ENCODE results near the gene DNASE1L2. TPM values are rescaled to one million over a fixed set of nuclear protein-coding genes. Genes with fewer than 3 reads are reported as not detected.
A peak's percentile ranks its signal among the peaks of the same experiment; 100 is the strongest.

Gene DNASE1L2
- total and polyA plus RNA-seq, 2 of the 8 experiments (the other 6 are each of a cell fraction or from before 2014, with no cell fraction given), result 0.35 to 0.97 TPM

GRCh38 chr16:2210386-2211365 lies 25.6 kb upstream of the DNASE1L2 start, which contains the start of gene BRICD5:
TSS of gene BRICD5 (minus strand) at chr16:2210863. CDS start at chr16:2210833, 30 bp downstream.
- no peak for DNase-seq (ENCODE audit: low read depth in 1 of 2, low spot score in 2 of 2)
- TF ChIP-seq PHF8 (conservative IDR thresholded peaks at IDR 0.05; ENCODE audit: low read depth, low read length) (no peak), BACH1 (IDR thresholded peaks at IDR 0.05; ENCODE audit: low read length) (no peak), ATF3 (IDR thresholded peaks at IDR 0.05; ENCODE audit: insufficient read depth, low read depth, low read length) (no peak), HDAC6 (IDR thresholded peaks at IDR 0.05; ENCODE audit: low read depth, low read length) (no peak), EZH2 (IDR thresholded peaks at IDR 0.05; ENCODE audit: low read depth, low read length, severe bottlenecking) (no peak), JUN (IDR thresholded peaks at IDR 0.05; ENCODE audit: low read depth, low read length) (no peak)
- TF ChIP-seq, protein P1, sequence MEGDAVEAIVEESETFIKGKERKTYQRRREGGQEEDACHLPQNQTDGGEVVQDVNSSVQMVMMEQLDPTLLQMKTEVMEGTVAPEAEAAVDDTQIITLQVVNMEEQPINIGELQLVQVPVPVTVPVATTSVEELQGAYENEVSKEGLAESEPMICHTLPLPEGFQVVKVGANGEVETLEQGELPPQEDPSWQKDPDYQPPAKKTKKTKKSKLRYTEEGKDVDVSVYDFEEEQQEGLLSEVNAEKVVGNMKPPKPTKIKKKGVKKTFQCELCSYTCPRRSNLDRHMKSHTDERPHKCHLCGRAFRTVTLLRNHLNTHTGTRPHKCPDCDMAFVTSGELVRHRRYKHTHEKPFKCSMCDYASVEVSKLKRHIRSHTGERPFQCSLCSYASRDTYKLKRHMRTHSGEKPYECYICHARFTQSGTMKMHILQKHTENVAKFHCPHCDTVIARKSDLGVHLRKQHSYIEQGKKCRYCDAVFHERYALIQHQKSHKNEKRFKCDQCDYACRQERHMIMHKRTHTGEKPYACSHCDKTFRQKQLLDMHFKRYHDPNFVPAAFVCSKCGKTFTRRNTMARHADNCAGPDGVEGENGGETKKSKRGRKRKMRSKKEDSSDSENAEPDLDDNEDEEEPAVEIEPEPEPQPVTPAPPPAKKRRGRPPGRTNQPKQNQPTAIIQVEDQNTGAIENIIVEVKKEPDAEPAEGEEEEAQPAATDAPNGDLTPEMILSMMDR (IDR thresholded peaks at IDR 0.05; ENCODE audit: control extremely low read depth in 1 of 3, insufficient read depth in 1 of 3, low read depth in 1 of 3, low read length in 3 of 3), result no peak

More at GRCh38 chr16:2210386-2211365, 25.6 kb upstream of the DNASE1L2 start, which contains the start of gene BRICD5:
- Histone ChIP-seq H3K23ac (ENCODE audit: insufficient read length) (no peak within 1 kb of the TSS), H3K79me1 (ENCODE audit: low read depth, low read length) (peaks cover 10% of the 10 kb centered on the region), H4K8ac (ENCODE audit: extremely low read depth, insufficient read depth, low read length) (peak within 1 kb of the TSS; percentile 79), H3K4ac (replicated peaks; ENCODE audit: insufficient read length, low read depth, low read length) (no peak within 1 kb of the TSS), H3K4me1 (replicated peaks in 1 of 4; ENCODE audit: control insufficient read depth in 3 of 4, insufficient read depth in 4 of 4, low read length in 3 of 4) (peaks cover 0 to 24% (median 9%) of the 10 kb centered on the region in 4 experiments; a peak in 6 of 7 replicates), H2AK5ac (ENCODE audit: low read depth, low read length) (no peak within 1 kb of the TSS), H3K27me3 (replicated peaks in 1 of 4; ENCODE audit: control insufficient read depth in 3 of 4, extremely low read depth in 1 of 4, insufficient read depth in 3 of 4, low read length in 3 of 4) (no peaks in the 10 kb centered on the region), H3K79me2 (ENCODE audit: control insufficient read depth in 1 of 2, insufficient read depth in 2 of 2, low read length in 2 of 2) (peaks cover 3 to 25% of the 10 kb centered on the region in 2 experiments; a peak in 3 of 4 replicates), H3K4me2 (ENCODE audit: insufficient read depth in 1 of 2, low read depth in 2 of 2, low read length in 2 of 2) (no peak within 1 kb of the TSS), H2BK5ac (ENCODE audit: low read depth, low read length) (no peak within 1 kb of the TSS), H3K14ac (ENCODE audit: insufficient read length) (no peak within 1 kb of the TSS), H3K23me2 (ENCODE audit: low read depth, low read length) (peaks cover 16% of the 10 kb centered on the region), H4K20me1 (replicated peaks in 1 of 2; ENCODE audit: control insufficient read depth in 1 of 2, insufficient read depth in 2 of 2, low read length in 2 of 2) (peaks cover 8 to 42% of the 10 kb centered on the region in 2 experiments), H4K91ac (replicated peaks; ENCODE audit: insufficient read length, low read length) (no peak within 1 kb of the TSS), H3K9ac (replicated peaks in 1 of 4; ENCODE audit: extremely low read depth in 1 of 4, low read depth in 3 of 4, low read length in 3 of 4) (peak within 1 kb of the TSS in 1 of 4 experiments; percentile 27; a peak in 1 of 7 replicates), H2BK120ac (replicated peaks; ENCODE audit: low read depth, low read length) (no peak within 1 kb of the TSS), H4K5ac (ENCODE audit: insufficient read length, low read depth, low read length) (no peak within 1 kb of the TSS), H2BK15ac (ENCODE audit: low read length) (no peak within 1 kb of the TSS), H3K27ac (ENCODE audit: low read depth, low read length) (no peak within 1 kb of the TSS), H2BK12ac (ENCODE audit: low read depth, low read length) (no peak within 1 kb of the TSS), H3K56ac (replicated peaks; ENCODE audit: insufficient read length, low read depth, low read length) (no peak within 1 kb of the TSS), H2AFZ (ENCODE audit: low read length) (no peak within 1 kb of the TSS), H3K9me3 (ENCODE audit: insufficient read depth in 2 of 2, low read depth in 1 of 2, low read length in 1 of 2) (no peaks in the 10 kb centered on the region), H2BK20ac (ENCODE audit: low read length) (no peak within 1 kb of the TSS), H3K4me3 (ENCODE audit: extremely low read depth in 1 of 4, insufficient read depth in 2 of 4, low read depth in 3 of 4, low read length in 4 of 4) (no peak within 1 kb of the TSS), H3K18ac (ENCODE audit: extremely low read depth, low read length) (no peak within 1 kb of the TSS), H3K36me3 (ENCODE audit: control insufficient read depth in 2 of 4, insufficient read depth in 4 of 4, low read length in 3 of 4) (peaks cover 8 to 42% (median 19%) of the 10 kb centered on the region in 4 experiments; a peak in 6 of 8 replicates)
- 78% methylated on average over 23 of the region's 24 CpGs; no CpG with 5 or more reads in 1 of the 2 experiments for WGBS, 2 experiments (ENCODE audit: extremely low coverage in 1 of 2, insufficient coverage in 1 of 2, insufficient read length in 1 of 2, insufficient replicate concordance in 2 of 2, low coverage in 1 of 2, low lambda C conversion rate in 2 of 2, missing lambda C conversion rate in 1 of 2)
- ChIA-PET CTCF (ENCODE audit: partially characterized antibody) (interaction anchor here (0.6 to 3.2 kb wide), 4 partner anchors 16 to 1872 kb away, joined by 3 to 20 read pairs (median 4); no protein-coding TSS in a partner anchor), POLR2A (ENCODE audit: partially characterized antibody) (interaction anchor here (0.6 to 15.1 kb wide), 22 partner anchors 11 to 259 kb away, joined by 3 to 156 read pairs (median 4); partner anchors contain the start of genes CASKIN1, DNASE1L2, E4F1 and TRAF7)
- no peak for FAIRE-seq

All from H1 (cell line).